A549 (cell line): ENCODE results near the gene YWHAB. TPM values are rescaled to one million over a fixed set of nuclear protein-coding genes. Genes with fewer than 3 reads are reported as not detected.
A peak's percentile ranks its signal among the peaks of the same experiment; 100 is the strongest.

Experiments used
- ATAC-seq, 2 experiments: fragments of 200-7000 bp in 1 of 2; fragments of >200 bp in 1 of 2; cut with Nextera tagmentation in 1 of 2; cut with Tn5 transposase in 1 of 2; 3 replicates each; pipeline versions ENCODE4 v1.8.0 to v1.9.1; 2018 to 2020; ENCODE audit warnings: mild to moderate bottlenecking in 1 of 2, moderate library complexity in 1 of 2
- CTCF ChIA-PET: fragments of 300-600 bp; sonication (Branson Sonifier 250); formaldehyde crosslinking; extraction: SDS; loops from one replicate; lab custom pipeline; 2021; ENCODE audit warnings: antibody characterized with exemption, inconsistent platforms; lab: Yijun Ruan, JAX
- POLR2A ChIA-PET: fragments of 350-600 bp; formaldehyde crosslinking; extraction: SDS; loops from one replicate; lab custom pipeline; 2021; ENCODE audit warnings: antibody characterized with exemption, inconsistent platforms; lab: Yijun Ruan, JAX
- DNase-seq, 2 experiments: peaks; one replicate each; pipeline versions ENCODE4 v3.0.0 to v3.0.0-alpha.2; 2011 to 2016; ENCODE audit warnings: low read depth in 1 of 2, low spot score in 1 of 2
- FAIRE-seq: peaks from 2 replicates; lab custom pipeline; 2011; peaks lifted over from hg19 to GRCh38; lab: Jason Lieb, UNC
- H3K27ac ChIP-seq, 2 experiments: fragments of >200 bp; sonication (Bioruptor Twin); formaldehyde crosslinking; 3 replicates each; pipeline ENCODE4 v1.5.1; 2016 to 2017
- H3K4me1 ChIP-seq: fragments of >200 bp; sonication (Bioruptor Twin); formaldehyde crosslinking; 3 replicates; pipeline ENCODE4 v1.6.1; 2016
- H3K4me2 ChIP-seq: fragments of >200 bp; sonication (Bioruptor Twin); formaldehyde crosslinking; 3 replicates; pipeline ENCODE4 v1.6.1; 2016
- H3K4me3 ChIP-seq: fragments of >200 bp; sonication (Bioruptor Twin); formaldehyde crosslinking; 3 replicates; pipeline ENCODE4 v1.5.1; 2016
- H3K9me3 ChIP-seq: fragments of >200 bp; sonication (Bioruptor Twin); formaldehyde crosslinking; 3 replicates; pipeline ENCODE4 v1.6.1; 2016
- BCL3 ChIP-seq: fragments of >200 bp; sonication (Bioruptor Twin); formaldehyde crosslinking; IDR thresholded peaks from 3 replicates; pipeline ENCODE4 v1.6.1; 2016
- CBX8 ChIP-seq: fragments of 200-600 bp; sonication (generic); IDR thresholded peaks from 2 replicates; pipeline ENCODE4 v1.6.1; 2016
- E2F6 ChIP-seq: IDR thresholded peaks from 2 replicates; pipeline ENCODE4 v1.6.1; 2012; ENCODE audit warnings: low read depth, borderline replicate concordance
- EHMT2 ChIP-seq: fragments of 200-600 bp; sonication (generic); IDR thresholded peaks from 2 replicates; pipeline ENCODE4 v1.6.1; 2016; ENCODE audit warnings: antibody characterized with exemption, low read depth, mild to moderate bottlenecking, moderate library complexity
- ELK1 ChIP-seq: fragments of 150-350 bp; IDR thresholded peaks from 2 replicates; pipeline ENCODE4 v1.6.1; 2014; ENCODE audit warnings: low read depth, mild to moderate bottlenecking, low read length
- GATA3 ChIP-seq: IDR thresholded peaks from 2 replicates; pipeline ENCODE4 v1.6.1; 2012; ENCODE audit warnings: borderline replicate concordance
- HDAC2 ChIP-seq: fragments of 200-600 bp; sonication (generic); IDR thresholded peaks from 2 replicates; pipeline ENCODE4 v1.6.1; 2016
- HES2 ChIP-seq: fragments of >200 bp; sonication (Bioruptor Twin); formaldehyde crosslinking; IDR thresholded peaks from 2 replicates; pipeline ENCODE4 v1.6.1; 2016
- HOXB5 ChIP-seq: fragments of 250-450 bp; sonication (Bioruptor Pico); IDR thresholded peaks from 2 replicates; pipeline ENCODE4 v1.5.0; 2020; ENCODE audit warnings: mild to moderate bottlenecking, moderate library complexity
- JUN ChIP-seq, 2 experiments: fragments of >200 bp; sonication (Bioruptor Twin); formaldehyde crosslinking; IDR thresholded peaks; 2 replicates in 1 of 2; 3 replicates in 1 of 2; pipeline ENCODE4 v1.6.1; 2016 to 2017
- JUNB ChIP-seq: fragments of >200 bp; sonication (Bioruptor Twin); formaldehyde crosslinking; IDR thresholded peaks from 2 replicates; pipeline ENCODE4 v1.6.1; 2016
- KDM1A ChIP-seq: fragments of 200-600 bp; sonication (generic); IDR thresholded peaks from 2 replicates; pipeline ENCODE4 v1.6.1; 2016; ENCODE audit warnings: low read depth, mild to moderate bottlenecking
- KDM5A ChIP-seq: fragments of 200-600 bp; sonication (generic); IDR thresholded peaks from 2 replicates; pipeline ENCODE4 v1.6.1; 2016; ENCODE audit warnings: antibody characterized with exemption, mild to moderate bottlenecking
- MAFK ChIP-seq: fragments of 450-650 bp; IDR thresholded peaks from 2 replicates; pipeline ENCODE4 v1.6.1; 2014; ENCODE audit not compliant: partially characterized antibody
- MAX ChIP-seq: IDR thresholded peaks from 2 replicates; pipeline ENCODE4 v1.6.1; 2012
- MAZ ChIP-seq: fragments of 150-350 bp; IDR thresholded peaks from 2 replicates; pipeline ENCODE4 v1.6.1; 2014; ENCODE audit warnings: antibody characterized with exemption, low read depth, low read length, borderline replicate concordance
- MYC ChIP-seq: IDR thresholded peaks from 2 replicates; pipeline ENCODE4 v1.6.1; 2012; ENCODE audit warnings: mild to moderate bottlenecking, inconsistent platforms, low read length, improper control_type of control experiment, borderline replicate concordance
- NPAS2 ChIP-seq: fragments of 250-450 bp; sonication (Bioruptor Pico); IDR thresholded peaks from 2 replicates; pipeline ENCODE4 v1.8.0; 2022; ENCODE audit warnings: mild to moderate bottlenecking, moderate library complexity, borderline replicate concordance
- PHF8 ChIP-seq: fragments of 200-600 bp; sonication (generic); IDR thresholded peaks from 2 replicates; pipeline ENCODE4 v1.6.1; 2016; ENCODE audit warnings: low read depth, mild to moderate bottlenecking, antibody characterized with exemption, moderate library complexity, borderline replicate concordance
- POLR2A ChIP-seq: IDR thresholded peaks from 2 replicates; pipeline ENCODE4 v1.6.1; 2012; ENCODE audit warnings: mild to moderate bottlenecking, low read length
- POLR2AphosphoS2 ChIP-seq: conservative IDR thresholded peaks from 2 replicates; pipeline ENCODE4 v1.6.1; 2012; ENCODE audit warnings: low read length, improper control_type of control experiment, inconsistent platforms
- RAD21 ChIP-seq, 2 experiments: fragments of >200 bp in 1 of 2; sonication (Bioruptor Twin) in 1 of 2; formaldehyde crosslinking in 1 of 2; IDR thresholded peaks in 1 of 2; conservative IDR thresholded peaks in 1 of 2; 2 replicates in 1 of 2; 3 replicates in 1 of 2; pipeline ENCODE4 v1.6.1; 2012 to 2018; ENCODE audit warnings: inconsistent platforms in 1 of 2
- RARB ChIP-seq: fragments of 250-450 bp; sonication (Bioruptor Pico); IDR thresholded peaks from 2 replicates; pipeline ENCODE4 v1.8.0; 2021; ENCODE audit warnings: mild to moderate bottlenecking, moderate library complexity
- RCOR1 ChIP-seq: fragments of 150-350 bp; IDR thresholded peaks from 2 replicates; pipeline ENCODE4 v1.6.1; 2014; ENCODE audit warnings: antibody characterized with exemption, low read length, low read depth
- SREBF2 ChIP-seq: fragments of 450-650 bp; IDR thresholded peaks from 2 replicates; pipeline ENCODE4 v1.6.1; 2014; ENCODE audit warnings: mild to moderate bottlenecking, moderate library complexity
- TFCP2L1 ChIP-seq: fragments of 250-450 bp; sonication (Bioruptor Pico); IDR thresholded peaks from 2 replicates; pipeline ENCODE4 v1.5.0; 2021; ENCODE audit warnings: mild to moderate bottlenecking
- TP53 ChIP-seq: fragments of 250-450 bp; sonication (Bioruptor Pico); IDR thresholded peaks from 2 replicates; pipeline ENCODE4 v1.5.0; 2021; ENCODE audit warnings: mild to moderate bottlenecking, moderate library complexity
- USF2 ChIP-seq: fragments of 450-650 bp; IDR thresholded peaks from 2 replicates; pipeline ENCODE4 v1.6.1; 2014; ENCODE audit warnings: antibody characterized with exemption
- ZFP36 ChIP-seq: fragments of 450-650 bp; IDR thresholded peaks from 2 replicates; pipeline ENCODE4 v1.6.1; 2014; ENCODE audit warnings: borderline replicate concordance; ENCODE audit not compliant: partially characterized antibody
- WGBS: methylation state at CpG from one replicate; pipeline ENCODE4 v1.1.6; 2017; ENCODE audit errors: missing lambda C conversion rate; 5-methylcytosine and 5-hydroxymethylcytosine counted together
- polyA plus RNA-seq, 4 experiments: library from polyadenylated mRNA; depleted of rRNA in 3 of 4; stranded (reverse); fragments of >200 nt; fragmentation: RNase III in 1 of 4; extraction: RNeasy Plus Mini Kit Qiagen cat#74134 plus additional on column Dnase treatment in 1 of 4; gene quantifications; 2 replicates in 3 of 4; 3 replicates in 1 of 4; pipeline ENCODE4 v1.2.3, GENCODE V29; 2011 to 2017

Gene YWHAB
- polyA plus RNA-seq, 2 of the 4 experiments (the other 2 are of a cell fraction) = 163 to 205 TPM

GRCh38 chr20:44908987-44909871 is 23.7 kb downstream of the YWHAB start:
- ATAC-seq (peak in 1 of 2 experiments; percentile 3; a peak in 1 of 6 replicates), FAIRE-seq (no peak), DNase-seq (no peak)
- POLR2A ChIA-PET = interaction anchor here (0.7 to 2.4 kb wide), 5 partner anchors 14 to 427 kb away, joined by 3 to 6 read pairs (median 3); partner anchors contain the start of genes TOMM34 and YWHAB
- TF ChIP-seq POLR2AphosphoS2 = peak; percentile 58; the same call in 1 of the 2 replicates
- no peak for TF ChIP-seq HOXB5 (CRISPR knock-in tag)
- TF ChIP-seq RAD21 (conservative IDR thresholded peaks at IDR 0.05 in 1 of 2, IDR thresholded peaks at IDR 0.05 in 1 of 2) = no peak
- H3K27ac ChIP-seq = peak overlapping the region in 1 of 2 experiments; percentile 94; a peak in 3 of 6 replicates
- no peaks in the 10 kb centered on the region for H3K9me3 ChIP-seq
- CTCF ChIA-PET = interaction anchor here (0.6 to 1.7 kb wide), 2 partner anchors 38 to 102 kb away, joined by 3 to 5 read pairs; no protein-coding TSS in a partner anchor
- H3K4me3 ChIP-seq = peak overlapping the region; percentile 73; the same call in 2 of the 3 replicates
- 89% methylated on average over 14 of the region's 14 CpGs for WGBS
- peaks cover 5% of the 10 kb centered on the region; the same call in 1 of the 3 replicates for H3K4me1 ChIP-seq
- peak overlapping the region; percentile 80 for H3K4me2 ChIP-seq

GRCh38 chr20:44909872-44910689 is 24.6 kb downstream of the YWHAB start, which contains the start of gene PABPC1L:
Gene PABPC1L, plus strand, starts transcription at chr20:44910060. Its CDS starts 84 bp downstream, at chr20:44910144.
- peak; percentile 61 to 70 for DNase-seq
- FAIRE-seq = no peak
- no peaks in the 10 kb centered on the region for H3K9me3 ChIP-seq
- ChIA-PET CTCF (interaction anchor here (1.1 to 1.7 kb wide), 6 partner anchors 15 to 101 kb away, joined by 3 to 5 read pairs (median 4); no protein-coding TSS in a partner anchor), POLR2A (interaction anchor here (0.7 to 2.4 kb wide), 4 partner anchors 14 to 426 kb away, joined by 3 to 6 read pairs (median 4); partner anchors contain the start of gene YWHAB)
- H3K4me2 ChIP-seq = peak within 1 kb of the TSS; percentile 80
- no peak for TF ChIP-seq HES2
- no peak for TF ChIP-seq KDM5A
- no peak for TF ChIP-seq TP53 (CRISPR knock-in tag)
- TF ChIP-seq HOXB5 (CRISPR knock-in tag) = no peak
- peak in 1 of 2 experiments; percentile 70; a peak in 3 of 5 replicates for TF ChIP-seq JUN (IDR thresholded peaks at IDR 0.05)
- TF ChIP-seq ZFP36 = no peak
- TF ChIP-seq CBX8 = no peak
- no peak for TF ChIP-seq JUNB
- TF ChIP-seq GATA3 = no peak
- no peak for TF ChIP-seq HDAC2
- 0 out of 2 replicates have a peak, but pooled peaks have one; percentile 42 for TF ChIP-seq RARB (CRISPR knock-in tag)
- TF ChIP-seq MAZ = no peak
- TF ChIP-seq NPAS2 (CRISPR knock-in tag) = no peak
- no peak for TF ChIP-seq EHMT2
- no peak for TF ChIP-seq RCOR1
- peak; percentile 78 for TF ChIP-seq POLR2A
- TF ChIP-seq BCL3 = peak; percentile 45; the same call in 1 of the 3 replicates
- no peak for TF ChIP-seq MAFK
- no peak for TF ChIP-seq USF2
- TF ChIP-seq ELK1 = no peak
- TF ChIP-seq KDM1A = no peak
- TF ChIP-seq TFCP2L1 (CRISPR knock-in tag) = peak; percentile 82; the same call in 1 of the 2 replicates
- TF ChIP-seq E2F6 = peak; percentile 63; the same call in 1 of the 2 replicates
- TF ChIP-seq MAX = peak; percentile 69
- TF ChIP-seq SREBF2 = no peak
- peak; percentile 48; the same call in 1 of the 2 replicates for TF ChIP-seq PHF8
- no peak for TF ChIP-seq MYC
- ATAC-seq = peak; percentile 82 to 93
- peak within 1 kb of the TSS; percentile 73 for H3K4me3 ChIP-seq
- H3K4me1 ChIP-seq = peaks cover 5% of the 10 kb centered on the region; the same call in 1 of the 3 replicates
- peak within 1 kb of the TSS; percentile 75 to 94 for H3K27ac ChIP-seq
- 2% methylated on average over 26 of the region's 61 CpGs for WGBS
